GM15510 (cell line): Measurements from ENCODE around the gene COL6A2.

Experiments used
- POLR2A ChIP-seq: IDR thresholded peaks from 3 replicates; pipeline ENCODE4 v1.6.1; 2011; ENCODE audit warnings: borderline replicate concordance; ENCODE audit not compliant: insufficient read length; ENCODE audit errors: extremely low read depth

Gene COL6A2

DNA sequence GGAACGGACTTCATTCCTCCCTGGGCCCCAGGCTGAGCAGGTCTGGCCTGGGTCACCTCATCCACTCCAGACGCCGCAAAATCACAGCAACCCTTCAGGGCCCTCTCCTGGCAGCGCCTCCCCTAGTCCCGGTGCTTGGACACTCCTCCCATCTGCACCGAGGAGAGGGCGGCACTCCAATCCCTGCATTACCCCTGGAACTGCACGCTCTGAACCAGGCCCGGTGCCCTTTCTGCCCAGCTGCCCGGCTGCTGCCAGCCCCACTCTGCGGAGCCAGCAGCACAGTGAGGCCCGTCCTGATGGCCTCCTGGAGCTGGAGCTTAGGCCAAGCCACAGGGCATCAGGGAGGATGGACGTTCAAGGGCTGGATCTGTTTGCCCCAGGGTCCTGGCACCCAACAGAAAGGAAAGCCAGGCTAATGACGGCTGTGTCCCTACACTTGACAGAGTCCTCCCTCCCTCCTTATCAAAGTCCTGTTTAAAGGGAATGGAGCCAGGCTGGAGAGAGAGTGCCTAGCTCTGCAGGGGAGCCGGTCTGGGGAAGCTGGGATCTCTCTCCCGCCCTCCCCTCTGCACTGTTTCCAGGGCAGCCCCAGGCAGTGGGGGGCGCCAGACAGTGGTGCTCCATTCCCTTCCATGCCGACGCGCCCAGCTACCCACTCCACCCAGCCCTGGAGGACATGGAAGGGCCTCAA is 12.7 kb downstream of the COL6A2 start:
- TF ChIP-seq POLR2A, result no peak

DNA sequence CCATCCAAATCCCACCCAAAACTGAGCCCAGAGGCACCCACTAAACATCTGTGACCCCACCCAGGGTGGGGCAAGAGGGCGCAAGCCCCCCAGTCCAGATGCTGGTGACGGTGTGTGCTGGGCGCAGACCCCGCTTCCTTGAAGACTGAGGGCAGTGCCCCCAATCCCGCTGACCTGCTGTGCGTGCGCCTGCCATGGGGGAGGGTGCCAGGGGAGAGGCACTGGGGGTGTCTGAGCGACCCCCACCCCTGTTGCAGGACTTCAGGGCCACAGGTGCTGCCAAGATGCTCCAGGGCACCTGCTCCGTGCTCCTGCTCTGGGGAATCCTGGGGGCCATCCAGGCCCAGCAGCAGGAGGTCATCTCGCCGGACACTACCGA is 13.3 kb downstream of the COL6A2 start:
- TF ChIP-seq POLR2A, result no peak

DNA sequence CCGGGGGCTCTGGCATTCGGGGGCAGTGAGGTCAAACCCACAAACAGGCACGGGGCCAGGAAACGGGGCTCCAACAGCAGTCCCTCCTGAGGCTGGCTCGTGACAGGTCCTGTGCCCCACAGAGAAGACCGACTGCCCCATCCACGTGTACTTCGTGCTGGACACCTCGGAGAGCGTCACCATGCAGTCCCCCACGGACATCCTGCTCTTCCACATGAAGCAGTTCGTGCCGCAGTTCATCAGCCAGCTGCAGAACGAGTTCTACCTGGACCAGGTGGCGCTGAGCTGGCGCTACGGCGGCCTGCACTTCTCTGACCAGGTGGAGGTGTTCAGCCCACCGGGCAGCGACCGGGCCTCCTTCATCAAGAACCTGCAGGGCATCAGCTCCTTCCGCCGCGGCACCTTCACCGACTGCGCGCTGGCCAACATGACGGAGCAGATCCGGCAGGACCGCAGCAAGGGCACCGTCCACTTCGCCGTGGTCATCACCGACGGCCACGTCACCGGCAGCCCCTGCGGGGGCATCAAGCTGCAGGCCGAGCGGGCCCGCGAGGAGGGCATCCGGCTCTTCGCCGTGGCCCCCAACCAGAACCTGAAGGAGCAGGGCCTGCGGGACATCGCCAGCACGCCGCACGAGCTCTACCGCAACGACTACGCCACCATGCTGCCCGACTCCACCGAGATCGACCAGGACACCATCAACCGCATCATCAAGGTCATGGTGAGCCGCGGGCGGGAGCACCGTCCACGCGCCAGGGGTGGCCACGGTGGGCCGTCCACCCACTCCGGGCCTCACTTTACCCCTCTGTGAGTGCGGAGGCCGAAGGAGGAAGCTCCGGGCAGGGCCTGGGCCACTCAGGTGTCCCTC is 14.2 kb downstream of the COL6A2 start:
- TF ChIP-seq POLR2A, result no peak

DNA sequence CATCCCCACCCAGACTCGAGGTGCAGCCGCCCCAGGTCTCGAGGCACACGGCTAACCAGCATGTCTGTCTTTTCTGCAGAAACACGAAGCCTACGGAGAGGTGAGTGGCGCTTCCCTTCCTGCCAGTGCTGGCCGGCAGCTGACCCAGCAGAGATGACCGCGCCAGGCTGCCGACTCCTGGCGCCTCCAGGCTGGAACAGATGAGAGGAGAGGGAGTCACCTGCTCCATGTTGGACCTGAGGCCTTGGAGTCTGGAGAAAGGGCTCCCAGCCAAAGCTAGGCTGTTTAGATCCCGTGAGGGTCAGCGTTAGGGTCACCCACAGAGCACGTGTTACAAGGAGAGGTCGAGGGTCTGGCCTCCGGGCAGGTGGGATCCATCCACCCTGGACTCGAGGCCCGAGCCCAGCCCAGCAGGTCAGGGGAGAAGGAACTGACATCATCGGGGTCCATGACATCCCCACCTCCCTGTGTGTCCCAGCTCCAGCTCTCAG is 14.9 kb downstream of the COL6A2 start:
- no peak for TF ChIP-seq POLR2A

DNA sequence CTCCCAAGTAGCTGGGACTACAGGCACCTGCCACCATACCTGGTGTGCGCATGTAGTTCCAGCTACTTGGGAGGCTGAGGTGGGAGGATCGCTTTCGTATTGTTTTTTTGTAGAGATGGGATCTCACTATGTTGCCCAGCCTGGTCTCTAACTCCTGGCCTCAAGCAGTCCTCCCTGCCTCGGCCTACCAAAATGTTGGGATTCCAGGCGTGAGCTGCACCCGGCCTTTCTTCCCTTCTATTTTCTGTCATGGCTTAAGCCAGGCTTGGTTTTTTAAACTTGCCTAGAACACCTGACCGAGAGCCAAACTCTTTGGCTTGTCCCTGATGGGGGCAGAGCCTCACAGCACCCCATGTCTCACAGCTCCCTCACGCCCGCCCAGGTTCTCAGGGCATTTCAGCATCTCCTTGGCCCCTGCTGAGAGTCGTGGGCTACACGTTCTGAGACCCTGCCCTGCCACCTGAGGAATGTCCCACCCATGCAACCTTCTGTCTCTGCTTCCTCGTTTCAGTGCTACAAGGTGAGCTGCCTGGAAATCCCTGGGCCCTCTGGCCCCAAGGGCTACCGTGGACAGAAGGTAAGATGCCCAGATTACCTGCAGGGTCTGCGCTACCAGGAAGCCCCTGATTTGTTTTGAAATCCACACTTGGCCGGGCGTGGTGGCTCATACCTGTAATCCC is 15.7 kb downstream of the COL6A2 start:
- no peak for TF ChIP-seq POLR2A

DNA sequence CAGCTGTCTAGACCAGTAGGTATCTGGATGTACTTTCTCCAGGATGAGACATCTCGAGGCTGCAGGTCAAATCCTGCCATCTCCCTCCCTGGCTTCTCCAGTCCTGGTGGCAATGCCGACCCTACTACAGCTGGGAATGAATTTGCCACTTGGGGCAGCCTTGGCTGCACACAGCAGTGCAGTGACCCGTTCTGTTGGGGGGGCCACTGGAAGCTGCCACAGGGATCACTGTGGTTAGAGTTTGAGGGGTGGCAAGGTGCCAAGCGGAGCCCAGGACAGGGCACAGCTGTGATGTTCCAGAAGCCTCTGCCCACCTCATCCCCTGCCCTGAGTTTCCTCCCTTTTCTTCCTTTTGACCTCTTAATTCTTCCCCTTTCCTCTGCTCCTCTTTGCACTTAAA is 17.1 kb downstream of the COL6A2 start:
- TF ChIP-seq POLR2A, result no peak

DNA sequence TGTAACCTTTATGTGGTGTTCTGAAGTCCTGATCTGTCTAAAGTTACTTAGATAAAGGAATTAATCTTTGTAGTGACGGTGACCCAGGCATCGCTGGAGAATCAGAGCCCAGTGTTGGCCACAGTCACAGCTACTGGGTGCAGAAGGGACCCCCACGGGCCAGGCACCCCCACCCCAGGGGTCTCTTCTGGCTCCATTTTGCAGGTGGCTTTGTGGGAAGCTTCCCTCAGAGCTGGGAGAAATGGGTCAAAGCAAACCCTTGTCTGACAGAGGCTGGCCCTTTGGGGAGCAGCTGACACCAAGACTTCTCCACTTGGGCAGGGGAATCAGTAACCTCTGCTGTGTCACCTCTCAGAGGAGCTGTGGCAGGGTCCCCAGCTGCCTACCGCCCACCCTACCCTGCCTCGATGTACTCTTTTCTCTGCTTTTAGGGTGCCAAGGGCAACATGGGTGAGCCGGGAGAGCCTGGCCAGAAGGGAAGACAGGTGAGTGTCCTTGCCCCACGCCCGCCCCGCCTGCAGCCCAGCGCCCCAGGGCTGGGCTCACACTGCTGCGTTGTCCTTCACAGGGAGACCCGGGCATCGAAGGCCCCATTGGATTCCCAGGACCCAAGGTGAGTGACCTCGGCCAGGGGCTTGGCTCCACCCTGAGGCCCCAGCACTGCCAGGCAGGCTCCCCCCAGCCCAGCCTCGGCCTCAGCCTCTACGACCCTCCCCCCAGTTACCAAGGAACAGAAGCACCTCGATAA is 17.7 kb downstream of the COL6A2 start:
- TF ChIP-seq POLR2A, result no peak

DNA sequence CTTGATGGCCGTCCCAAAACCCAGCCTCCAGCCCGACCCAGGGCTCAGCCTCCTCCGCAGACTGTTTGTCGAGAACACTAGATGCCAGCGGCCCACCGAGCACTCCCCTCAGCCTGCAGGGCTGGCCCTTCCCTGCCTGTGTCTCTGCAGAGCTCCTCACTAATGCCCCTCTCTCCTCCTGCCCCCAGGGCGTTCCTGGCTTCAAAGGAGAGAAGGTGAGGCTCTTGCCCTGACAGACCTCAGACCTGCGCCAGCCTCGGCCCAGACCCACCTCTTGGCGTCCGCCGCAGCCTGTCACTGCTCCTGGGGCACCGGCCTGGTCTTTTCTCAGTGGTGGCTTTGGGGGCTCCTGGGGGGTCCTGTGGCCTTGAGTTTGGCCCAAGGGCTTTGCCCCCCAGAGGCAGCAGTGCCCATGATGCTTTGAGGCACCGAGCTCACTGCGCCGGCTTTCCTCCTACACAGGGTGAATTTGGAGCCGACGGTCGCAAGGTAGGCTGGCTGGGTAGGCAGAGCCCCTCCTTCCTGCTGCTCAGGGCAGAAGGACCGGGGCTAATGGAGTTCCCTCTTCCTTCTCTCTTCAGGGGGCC is 18.4 kb downstream of the COL6A2 start:
- TF ChIP-seq POLR2A, result no peak

DNA sequence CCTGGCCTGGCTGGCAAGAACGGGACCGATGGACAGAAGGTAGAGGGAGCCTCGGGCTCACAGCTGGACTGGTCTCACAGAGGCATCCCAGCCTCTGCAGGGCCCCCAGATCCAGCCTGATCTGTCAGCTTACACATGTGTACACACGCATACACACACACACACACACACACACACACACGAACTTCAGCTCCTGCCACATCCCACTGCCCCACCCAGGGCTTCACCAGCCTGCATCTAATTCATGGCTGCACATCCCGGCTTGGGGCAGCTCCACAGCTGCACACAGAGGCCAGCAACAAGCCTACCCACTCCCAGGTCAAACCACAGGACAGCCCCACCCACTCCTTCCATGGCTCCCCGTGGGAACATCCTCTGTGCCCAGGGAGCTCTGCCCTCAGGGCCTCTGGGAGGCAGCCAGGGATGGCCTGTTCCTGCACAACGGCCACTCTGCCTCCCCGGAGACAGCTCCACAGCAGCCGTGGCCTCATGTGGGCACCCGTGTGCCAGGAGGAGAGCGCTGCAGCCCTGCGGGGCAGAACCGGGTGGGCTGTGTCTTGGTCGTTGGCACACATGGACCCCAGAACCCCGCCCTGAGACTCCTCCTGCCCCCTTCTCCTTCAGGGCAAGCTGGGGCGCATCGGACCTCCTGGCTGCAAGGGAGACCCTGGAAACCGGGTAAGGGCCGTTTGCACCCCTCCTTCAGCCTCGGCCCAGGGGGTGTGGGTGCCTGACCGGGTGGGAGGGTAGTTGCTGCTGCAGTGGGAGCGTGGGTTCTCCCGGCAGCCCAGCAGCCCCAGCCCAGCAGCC is 19.1 kb downstream of the COL6A2 start:
- no peak for TF ChIP-seq POLR2A

DNA sequence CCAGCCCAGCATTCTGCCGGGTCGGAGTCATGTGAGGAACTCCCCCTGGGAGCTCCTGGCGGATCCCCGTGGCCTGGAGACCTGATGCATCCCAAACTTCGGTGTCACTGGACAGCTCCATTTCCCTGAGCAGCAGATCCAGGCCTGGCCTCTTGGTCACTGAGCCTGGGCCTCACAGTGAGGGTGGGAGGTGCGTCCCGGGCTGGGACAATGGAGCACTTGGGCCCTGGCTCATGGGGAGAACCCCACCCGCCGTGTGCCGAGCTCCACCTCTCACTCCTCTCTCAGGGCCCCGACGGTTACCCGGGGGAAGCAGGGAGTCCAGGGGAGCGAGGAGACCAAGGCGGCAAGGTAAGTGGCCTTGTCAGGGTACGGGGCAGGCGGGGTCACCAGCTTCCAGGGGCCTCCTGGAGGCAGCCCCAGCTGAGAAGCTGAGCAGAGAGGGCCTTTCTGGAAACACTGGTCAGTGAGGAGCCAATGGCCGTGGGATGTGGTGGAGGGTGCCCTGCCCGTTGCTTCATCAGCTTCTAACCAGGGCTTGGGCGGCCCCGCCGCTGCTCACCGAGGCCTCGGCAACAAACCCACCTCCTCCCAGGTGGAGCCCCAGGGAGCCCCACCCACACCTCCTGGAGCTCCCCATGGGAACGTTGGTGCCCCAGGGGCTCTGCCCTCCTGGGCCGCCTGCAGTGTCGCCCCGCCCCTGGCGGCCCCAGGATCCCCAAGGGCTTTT is 19.8 kb downstream of the COL6A2 start:
- no peak for TF ChIP-seq POLR2A

DNA sequence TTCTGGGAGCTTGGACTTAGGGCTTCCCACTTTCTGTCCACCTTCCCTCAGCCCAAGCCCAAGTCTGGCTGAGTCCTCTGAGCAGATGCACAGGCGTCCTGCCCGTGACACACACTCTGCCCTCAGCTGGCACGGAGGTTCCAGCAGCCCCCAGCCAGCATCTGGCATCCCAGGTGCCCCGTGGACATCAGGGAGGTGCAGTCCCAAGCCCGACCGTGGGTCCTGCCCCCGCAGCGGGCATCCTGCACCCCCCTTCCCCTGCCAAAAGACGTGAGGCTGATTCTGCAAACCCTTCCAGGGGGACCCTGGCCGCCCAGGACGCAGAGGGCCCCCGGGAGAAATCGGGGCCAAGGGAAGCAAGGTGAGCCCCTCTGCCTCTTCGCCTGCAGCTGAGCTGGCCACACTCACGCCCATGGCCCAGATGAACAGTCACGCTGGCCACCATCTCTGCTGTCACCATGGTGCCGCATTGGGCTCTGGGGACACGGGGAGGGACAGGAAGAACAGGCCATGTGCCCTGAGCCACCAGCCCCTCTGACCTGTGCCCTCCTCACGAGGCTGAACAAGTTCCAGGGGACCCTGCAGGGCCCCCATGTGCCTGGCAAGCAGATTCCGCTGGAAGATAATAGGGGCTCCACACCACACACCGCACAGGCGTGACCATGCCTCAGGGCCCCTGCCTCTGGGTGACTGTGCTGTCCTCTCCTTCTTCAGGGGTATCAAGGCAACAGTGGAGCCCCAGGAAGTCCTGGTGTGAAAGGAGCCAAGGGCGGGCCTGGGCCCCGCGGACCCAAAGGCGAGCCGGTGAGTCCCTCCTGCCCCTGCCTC is 20.6 kb downstream of the COL6A2 start:
- TF ChIP-seq POLR2A, result no peak

DNA sequence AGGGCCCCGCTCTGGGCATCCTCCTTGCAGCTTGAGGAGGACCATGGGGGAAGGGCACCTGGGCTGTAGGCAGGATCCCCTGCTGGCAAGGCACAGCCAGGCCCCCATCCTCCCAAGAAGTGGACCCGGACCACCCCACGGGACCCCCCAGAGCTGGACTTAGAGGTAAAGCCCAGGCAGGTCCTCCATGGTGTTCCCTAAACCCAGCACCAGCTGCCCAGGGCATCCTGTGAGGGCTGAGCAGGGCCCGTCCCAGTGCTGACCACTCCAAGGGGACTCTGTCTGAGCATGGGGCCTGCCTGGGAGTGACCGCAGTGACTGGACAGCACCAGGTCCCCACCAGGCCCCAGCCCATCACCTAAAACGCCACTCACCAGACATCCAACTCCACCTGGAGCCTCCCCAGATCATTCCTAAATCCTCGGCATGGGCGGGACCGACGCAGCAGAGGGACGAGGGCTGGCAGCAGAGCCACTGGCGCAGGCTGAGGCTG is 21.3 kb downstream of the COL6A2 start:
- TF ChIP-seq POLR2A, result no peak
